Measurements from ENCODE around the gene MYBL2. TPM values are rescaled to one million over a fixed set of nuclear protein-coding genes. Genes with fewer than 3 reads are reported as not detected.

The MYBL2 gene
- total RNA-seq, 1 donor from 2014 or later = 14.7 TPM

DNA sequence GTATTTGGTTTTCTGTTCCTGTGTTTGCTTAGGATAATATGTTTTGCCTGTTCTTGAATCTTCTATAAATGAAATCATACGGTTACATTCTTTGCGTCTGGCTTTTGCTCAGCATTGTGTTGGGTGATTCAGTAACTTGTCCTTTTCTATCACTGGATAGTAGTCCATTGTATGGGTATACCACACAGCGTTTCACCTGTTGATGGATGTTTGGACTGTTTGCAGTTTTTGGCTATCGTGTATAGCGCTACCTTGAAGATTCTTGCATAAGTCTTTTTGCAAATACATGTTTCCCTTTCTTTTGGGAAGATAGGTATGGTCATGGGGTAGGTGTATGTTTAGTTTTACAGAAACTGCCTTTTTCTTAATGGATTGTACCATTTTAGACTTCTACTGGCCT lies 9.5 kb downstream of the MYBL2 start:
- TF ChIP-seq, protein P1, sequence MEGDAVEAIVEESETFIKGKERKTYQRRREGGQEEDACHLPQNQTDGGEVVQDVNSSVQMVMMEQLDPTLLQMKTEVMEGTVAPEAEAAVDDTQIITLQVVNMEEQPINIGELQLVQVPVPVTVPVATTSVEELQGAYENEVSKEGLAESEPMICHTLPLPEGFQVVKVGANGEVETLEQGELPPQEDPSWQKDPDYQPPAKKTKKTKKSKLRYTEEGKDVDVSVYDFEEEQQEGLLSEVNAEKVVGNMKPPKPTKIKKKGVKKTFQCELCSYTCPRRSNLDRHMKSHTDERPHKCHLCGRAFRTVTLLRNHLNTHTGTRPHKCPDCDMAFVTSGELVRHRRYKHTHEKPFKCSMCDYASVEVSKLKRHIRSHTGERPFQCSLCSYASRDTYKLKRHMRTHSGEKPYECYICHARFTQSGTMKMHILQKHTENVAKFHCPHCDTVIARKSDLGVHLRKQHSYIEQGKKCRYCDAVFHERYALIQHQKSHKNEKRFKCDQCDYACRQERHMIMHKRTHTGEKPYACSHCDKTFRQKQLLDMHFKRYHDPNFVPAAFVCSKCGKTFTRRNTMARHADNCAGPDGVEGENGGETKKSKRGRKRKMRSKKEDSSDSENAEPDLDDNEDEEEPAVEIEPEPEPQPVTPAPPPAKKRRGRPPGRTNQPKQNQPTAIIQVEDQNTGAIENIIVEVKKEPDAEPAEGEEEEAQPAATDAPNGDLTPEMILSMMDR (IDR thresholded peaks at IDR 0.05) = no peak
- H3K27ac Mint-ChIP-seq (ENCODE audit: unreplicated experiment) = no peak overlapping the region
- H3K4me3 Mint-ChIP-seq (ENCODE audit: unreplicated experiment) = no peak overlapping the region
- H3K9me3 Mint-ChIP-seq (ENCODE audit: unreplicated experiment) = no peaks in the 10 kb centered on the region
- H3K36me3 Mint-ChIP-seq (ENCODE audit: unreplicated experiment) = no peaks in the 10 kb centered on the region
- no peaks in the 10 kb centered on the region for H3K27me3 Mint-ChIP-seq (ENCODE audit: unreplicated experiment)
- no peak for DNase-seq (ENCODE audit: extremely low spot score, unreplicated experiment)
- H3K4me1 Mint-ChIP-seq (ENCODE audit: unreplicated experiment) = no peaks in the 10 kb centered on the region

DNA sequence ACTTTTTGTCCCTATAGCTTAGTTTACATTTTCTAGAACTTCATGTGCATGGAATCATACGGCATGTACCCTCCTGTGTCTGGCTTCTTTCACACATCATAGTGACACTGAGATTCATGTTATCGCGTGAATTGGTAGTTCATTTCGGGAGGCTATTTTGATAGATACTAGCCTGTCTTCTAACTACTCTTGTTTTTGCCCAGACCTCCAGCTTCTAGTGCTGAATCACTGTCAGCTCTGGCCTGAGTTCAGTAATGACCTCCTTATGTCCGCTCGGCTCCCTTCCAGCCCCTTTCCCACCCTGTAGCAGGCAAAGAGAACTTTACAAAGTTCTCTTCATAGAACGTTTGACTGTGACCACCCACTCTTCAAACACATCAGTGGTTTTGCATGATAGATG lies 14.1 kb downstream of the MYBL2 start:
- no peaks in the 10 kb centered on the region for H3K9me3 Mint-ChIP-seq (ENCODE audit: unreplicated experiment)
- no peaks in the 10 kb centered on the region for H3K27me3 Mint-ChIP-seq (ENCODE audit: unreplicated experiment)
- no peak overlapping the region for H3K4me3 Mint-ChIP-seq (ENCODE audit: unreplicated experiment)
- H3K4me1 Mint-ChIP-seq (ENCODE audit: unreplicated experiment) = no peaks in the 10 kb centered on the region
- H3K36me3 Mint-ChIP-seq (ENCODE audit: unreplicated experiment) = no peaks in the 10 kb centered on the region
- no peak overlapping the region for H3K27ac Mint-ChIP-seq (ENCODE audit: unreplicated experiment)
- DNase-seq (ENCODE audit: extremely low spot score, unreplicated experiment) = no peak
- TF ChIP-seq, protein P1 (IDR thresholded peaks at IDR 0.05) = no peak

DNA sequence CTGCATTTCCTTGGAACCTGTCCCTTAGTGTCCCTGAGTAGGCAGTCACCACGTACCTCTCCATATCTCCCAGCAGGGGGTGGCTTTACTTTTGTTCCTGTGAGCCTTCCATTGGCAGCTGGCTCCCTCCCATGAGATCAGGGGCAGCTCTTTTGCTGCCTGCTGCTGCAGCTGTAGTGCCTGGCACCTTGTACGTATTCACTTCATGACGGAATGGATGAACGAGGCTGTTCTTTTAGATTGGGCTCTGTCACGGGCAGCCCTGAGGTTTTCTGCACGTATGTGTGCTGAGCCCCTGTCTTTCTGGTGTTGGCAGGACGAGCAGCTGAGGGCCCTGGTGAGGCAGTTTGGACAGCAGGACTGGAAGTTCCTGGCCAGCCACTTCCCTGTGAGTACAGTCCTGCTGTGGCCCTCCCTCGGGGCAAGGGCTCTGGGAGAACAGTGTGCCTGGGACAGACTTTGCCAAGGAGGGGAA lies 14.6 kb downstream of the MYBL2 start:
- no peak for DNase-seq (ENCODE audit: extremely low spot score, unreplicated experiment)
- Mint-ChIP-seq H3K36me3 (ENCODE audit: unreplicated experiment) (no peaks in the 10 kb centered on the region), H3K27ac (ENCODE audit: unreplicated experiment) (no peak overlapping the region), H3K4me1 (ENCODE audit: unreplicated experiment) (no peaks in the 10 kb centered on the region), H3K9me3 (ENCODE audit: unreplicated experiment) (no peaks in the 10 kb centered on the region), H3K27me3 (ENCODE audit: unreplicated experiment) (no peaks in the 10 kb centered on the region), H3K4me3 (ENCODE audit: unreplicated experiment) (no peak overlapping the region)
- TF ChIP-seq, protein P1 (IDR thresholded peaks at IDR 0.05) = no peak

DNA sequence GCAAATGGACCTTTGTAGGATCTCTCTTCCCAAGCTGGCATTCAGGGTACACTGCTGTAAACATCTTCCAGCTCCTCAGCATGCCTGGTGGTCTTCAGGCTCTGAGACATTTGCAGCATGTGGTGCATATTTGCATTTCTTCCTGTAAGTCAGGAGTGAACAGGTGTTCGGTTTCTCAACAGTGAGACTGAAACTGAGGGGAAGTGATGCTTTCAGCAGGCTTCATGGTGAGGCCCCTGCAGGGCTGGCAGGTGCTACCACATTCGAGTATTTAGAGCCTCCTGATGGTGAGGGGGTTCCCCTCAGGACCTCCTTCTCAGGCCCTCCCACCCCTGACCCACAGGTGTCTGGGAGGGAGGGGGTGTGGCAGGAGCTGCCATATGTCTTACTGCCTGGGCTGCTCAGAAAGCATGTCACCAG lies 15.1 kb downstream of the MYBL2 start:
- Mint-ChIP-seq H3K9me3 (ENCODE audit: unreplicated experiment) (no peaks in the 10 kb centered on the region), H3K4me3 (ENCODE audit: unreplicated experiment) (no peak overlapping the region), H3K36me3 (ENCODE audit: unreplicated experiment) (no peaks in the 10 kb centered on the region), H3K27me3 (ENCODE audit: unreplicated experiment) (no peaks in the 10 kb centered on the region), H3K4me1 (ENCODE audit: unreplicated experiment) (no peaks in the 10 kb centered on the region), H3K27ac (ENCODE audit: unreplicated experiment) (no peak overlapping the region)
- DNase-seq (ENCODE audit: extremely low spot score, unreplicated experiment) = no peak
- TF ChIP-seq, protein P1 (IDR thresholded peaks at IDR 0.05) = no peak

DNA sequence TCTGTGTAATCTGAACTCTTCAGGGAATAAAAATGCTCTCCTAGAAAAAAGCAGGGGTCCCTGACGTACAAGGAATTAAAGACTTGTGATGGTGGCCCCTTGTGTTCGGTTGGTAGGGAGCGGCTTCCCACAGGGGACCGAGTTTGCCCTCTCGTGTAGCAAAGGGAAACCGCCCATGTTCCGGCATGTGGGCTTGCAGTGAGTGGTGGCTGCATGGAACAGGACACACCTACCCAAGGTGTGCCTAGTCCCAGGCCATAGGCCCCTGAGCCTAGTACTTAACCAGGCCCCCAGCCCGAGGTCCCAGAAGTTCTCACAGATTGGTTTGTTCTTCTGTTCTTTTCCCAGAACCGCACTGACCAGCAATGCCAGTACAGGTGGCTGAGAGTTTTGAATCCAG lies 15.5 kb downstream of the MYBL2 start:
- TF ChIP-seq, protein P1 (IDR thresholded peaks at IDR 0.05) = no peak
- Mint-ChIP-seq H3K4me3 (ENCODE audit: unreplicated experiment) (no peak overlapping the region), H3K36me3 (ENCODE audit: unreplicated experiment) (no peaks in the 10 kb centered on the region), H3K27me3 (ENCODE audit: unreplicated experiment) (no peaks in the 10 kb centered on the region), H3K27ac (ENCODE audit: unreplicated experiment) (no peak overlapping the region), H3K9me3 (ENCODE audit: unreplicated experiment) (no peaks in the 10 kb centered on the region), H3K4me1 (ENCODE audit: unreplicated experiment) (no peaks in the 10 kb centered on the region)
- no peak for DNase-seq (ENCODE audit: extremely low spot score, unreplicated experiment)
